ENCODE results near the gene LIFR. TPM values are rescaled to one million over a fixed set of nuclear protein-coding genes. Genes with fewer than 3 reads are reported as not detected.

LIFR gene
- total RNA-seq, 1 donor from 2014 or later, result 13.8 TPM

- Histone ChIP-seq H3K4me3 (ENCODE audit: low read depth, low read length) (peak overlapping the region; percentile 1), H3K36me3 (ENCODE audit: control insufficient read depth, insufficient read depth, low read length) (no peaks in the 10 kb centered on the region), H3K27me3 (ENCODE audit: control insufficient read depth, insufficient read depth, low read length) (no peaks in the 10 kb centered on the region)
- no peak for DNase-seq (ENCODE audit: low read depth)
- TF ChIP-seq, protein P1, sequence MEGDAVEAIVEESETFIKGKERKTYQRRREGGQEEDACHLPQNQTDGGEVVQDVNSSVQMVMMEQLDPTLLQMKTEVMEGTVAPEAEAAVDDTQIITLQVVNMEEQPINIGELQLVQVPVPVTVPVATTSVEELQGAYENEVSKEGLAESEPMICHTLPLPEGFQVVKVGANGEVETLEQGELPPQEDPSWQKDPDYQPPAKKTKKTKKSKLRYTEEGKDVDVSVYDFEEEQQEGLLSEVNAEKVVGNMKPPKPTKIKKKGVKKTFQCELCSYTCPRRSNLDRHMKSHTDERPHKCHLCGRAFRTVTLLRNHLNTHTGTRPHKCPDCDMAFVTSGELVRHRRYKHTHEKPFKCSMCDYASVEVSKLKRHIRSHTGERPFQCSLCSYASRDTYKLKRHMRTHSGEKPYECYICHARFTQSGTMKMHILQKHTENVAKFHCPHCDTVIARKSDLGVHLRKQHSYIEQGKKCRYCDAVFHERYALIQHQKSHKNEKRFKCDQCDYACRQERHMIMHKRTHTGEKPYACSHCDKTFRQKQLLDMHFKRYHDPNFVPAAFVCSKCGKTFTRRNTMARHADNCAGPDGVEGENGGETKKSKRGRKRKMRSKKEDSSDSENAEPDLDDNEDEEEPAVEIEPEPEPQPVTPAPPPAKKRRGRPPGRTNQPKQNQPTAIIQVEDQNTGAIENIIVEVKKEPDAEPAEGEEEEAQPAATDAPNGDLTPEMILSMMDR (IDR thresholded peaks at IDR 0.05; ENCODE audit: insufficient read depth, low read length, poor library complexity, severe bottlenecking), result no peak
Measured at GRCh38 chr5:38446029-38446522, 110.4 kb downstream of the LIFR start.

DNA sequence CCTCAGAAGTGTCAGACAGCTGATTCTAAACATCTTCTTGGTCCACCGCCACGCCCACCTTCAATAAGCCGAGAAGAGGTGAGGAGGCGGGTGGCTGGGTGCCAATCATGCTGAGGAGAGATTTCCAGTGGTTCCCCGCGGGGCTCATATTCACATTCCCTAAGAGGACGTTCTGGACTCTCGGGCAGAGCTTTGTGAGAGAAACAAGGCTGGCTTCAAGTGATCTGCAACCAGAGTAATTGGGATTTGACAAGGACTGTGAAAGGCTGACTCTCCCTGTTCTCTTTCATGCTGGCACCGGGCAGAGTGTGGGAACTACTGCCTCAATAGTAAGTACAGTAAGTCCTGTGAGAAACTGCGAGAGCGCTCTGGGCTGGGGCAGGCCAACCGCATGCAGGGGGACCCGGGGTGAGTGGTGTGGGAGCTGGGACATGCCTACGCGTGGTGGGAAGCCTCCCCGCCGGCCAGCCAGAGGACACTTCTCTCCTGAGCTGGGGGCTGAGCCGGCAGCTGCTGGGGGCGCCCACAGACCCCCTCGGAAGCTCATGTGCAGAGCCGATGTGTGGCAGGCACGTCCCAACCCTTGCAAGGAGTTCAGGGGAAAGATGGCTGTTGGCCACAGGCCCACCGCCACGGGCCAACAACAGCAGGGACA is 110.9 kb downstream of the LIFR start:
- Histone ChIP-seq H3K36me3 (ENCODE audit: control insufficient read depth, insufficient read depth, low read length) (no peaks in the 10 kb centered on the region), H3K27me3 (ENCODE audit: control insufficient read depth, insufficient read depth, low read length) (no peaks in the 10 kb centered on the region), H3K4me3 (ENCODE audit: low read depth, low read length) (peak overlapping the region; percentile 1)
- DNase-seq (ENCODE audit: low read depth), result no peak
- TF ChIP-seq, protein P1 (IDR thresholded peaks at IDR 0.05; ENCODE audit: insufficient read depth, low read length, poor library complexity, severe bottlenecking), result no peak

DNA sequence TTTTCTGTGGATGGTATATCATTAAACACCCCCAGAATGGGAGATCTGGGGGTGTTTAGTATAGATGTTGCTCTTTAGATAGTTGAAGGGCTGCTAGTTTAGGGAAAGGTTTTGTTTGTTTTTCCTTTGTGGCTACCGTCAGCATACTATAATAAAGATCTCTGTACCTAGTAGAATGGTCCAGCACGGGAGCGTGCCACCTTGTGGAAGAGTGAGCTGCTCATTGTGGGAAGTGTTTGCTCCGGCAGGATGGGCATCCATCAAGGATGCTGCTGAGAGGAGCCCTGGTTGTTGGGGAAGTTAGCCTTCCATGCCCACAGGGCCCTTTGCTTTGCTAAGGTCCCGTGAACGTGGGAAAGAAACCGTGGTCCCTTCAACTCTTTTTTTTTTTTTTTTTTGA is 113.1 kb downstream of the LIFR start:
- no peak for DNase-seq (ENCODE audit: low read depth)
- Histone ChIP-seq H3K4me3 (ENCODE audit: low read depth, low read length) (no peak overlapping the region), H3K36me3 (ENCODE audit: control insufficient read depth, insufficient read depth, low read length) (no peaks in the 10 kb centered on the region), H3K27me3 (ENCODE audit: control insufficient read depth, insufficient read depth, low read length) (no peaks in the 10 kb centered on the region)
- TF ChIP-seq, protein P1 (IDR thresholded peaks at IDR 0.05; ENCODE audit: insufficient read depth, low read length, poor library complexity, severe bottlenecking), result no peak

- H3K27me3 ChIP-seq (ENCODE audit: control insufficient read depth, insufficient read depth, low read length), result no peaks in the 10 kb centered on the region
- TF ChIP-seq, protein P1 (IDR thresholded peaks at IDR 0.05; ENCODE audit: insufficient read depth, low read length, poor library complexity, severe bottlenecking), result no peak
- no peak for DNase-seq (ENCODE audit: low read depth)
Measured at GRCh38 chr5:38442247-38442573, 114.2 kb downstream of the LIFR start.

GRCh38 chr5:38441453-38442246 is 114.8 kb downstream of the LIFR start:
- peak; percentile 54 for DNase-seq (ENCODE audit: low read depth)
- no peaks in the 10 kb centered on the region for H3K36me3 ChIP-seq (ENCODE audit: control insufficient read depth, insufficient read depth, low read length)
- TF ChIP-seq, protein P1 (IDR thresholded peaks at IDR 0.05; ENCODE audit: insufficient read depth, low read length, poor library complexity, severe bottlenecking), result peak; percentile 95
- no peak overlapping the region for H3K4me3 ChIP-seq (ENCODE audit: low read depth, low read length)
- H3K27me3 ChIP-seq (ENCODE audit: control insufficient read depth, insufficient read depth, low read length), result no peaks in the 10 kb centered on the region

More at GRCh38 chr5:38442247-38442573, 114.2 kb downstream of the LIFR start:
- H3K4me3 ChIP-seq (ENCODE audit: low read depth, low read length), result no peak overlapping the region
- no peaks in the 10 kb centered on the region for H3K36me3 ChIP-seq (ENCODE audit: control insufficient read depth, insufficient read depth, low read length)

All from kidney epithelial cell (primary cell).